OCI-LY3 (cell line): ENCODE measurements around the gene MEX3D.

Experiments
- EZH2phosphoT487 ChIP-seq: fragments of 200-600 bp; shearing (Covaris generic); IDR thresholded peaks from 2 replicates; pipeline ENCODE4 v1.6.1; 2018; ENCODE audit warnings: antibody characterized with exemption, mixed run types, low read depth
- TF ChIP-seq, protein P1 (sequence below): fragments of 200-600, 300-600 bp; sonication (generic); IDR thresholded peaks from 2 replicates; pipeline ENCODE4 v1.5.1; 2014; ENCODE audit warnings: antibody characterized with exemption, low read length, low read depth

DNA sequence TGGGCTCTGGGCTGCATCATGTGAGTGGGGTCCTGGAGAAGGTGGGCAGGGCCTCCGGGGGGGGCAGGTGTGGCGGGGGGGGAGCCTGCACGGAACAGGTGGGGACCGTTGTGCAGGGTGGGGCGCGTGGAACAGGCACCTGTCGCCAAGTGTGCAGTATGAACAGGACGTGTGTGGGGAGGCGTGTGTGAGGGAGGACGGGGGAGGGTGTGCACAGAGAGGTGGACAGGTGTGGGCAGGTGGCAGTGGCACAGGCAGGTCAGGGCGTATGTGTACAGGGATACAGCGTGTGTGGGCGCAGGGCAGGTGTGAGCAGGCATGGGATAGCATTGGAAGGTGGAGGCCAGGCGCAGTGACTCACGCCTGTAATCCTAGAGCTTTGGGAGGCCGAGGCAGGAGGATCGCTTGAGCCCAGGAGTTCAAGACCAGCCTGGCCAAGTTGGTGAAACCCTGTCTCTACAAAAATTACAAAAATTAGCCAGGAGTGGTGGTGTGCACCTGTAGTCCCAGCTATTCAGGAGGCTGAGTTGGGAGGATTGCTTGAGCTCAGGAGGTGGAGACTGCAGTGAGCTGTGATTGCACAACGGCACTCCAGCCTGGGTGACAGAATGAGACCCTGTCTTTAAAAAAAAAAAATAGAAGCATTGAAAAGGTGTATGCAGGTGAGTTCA is 41.0 kb downstream of the MEX3D start:
- TF ChIP-seq, protein P1, sequence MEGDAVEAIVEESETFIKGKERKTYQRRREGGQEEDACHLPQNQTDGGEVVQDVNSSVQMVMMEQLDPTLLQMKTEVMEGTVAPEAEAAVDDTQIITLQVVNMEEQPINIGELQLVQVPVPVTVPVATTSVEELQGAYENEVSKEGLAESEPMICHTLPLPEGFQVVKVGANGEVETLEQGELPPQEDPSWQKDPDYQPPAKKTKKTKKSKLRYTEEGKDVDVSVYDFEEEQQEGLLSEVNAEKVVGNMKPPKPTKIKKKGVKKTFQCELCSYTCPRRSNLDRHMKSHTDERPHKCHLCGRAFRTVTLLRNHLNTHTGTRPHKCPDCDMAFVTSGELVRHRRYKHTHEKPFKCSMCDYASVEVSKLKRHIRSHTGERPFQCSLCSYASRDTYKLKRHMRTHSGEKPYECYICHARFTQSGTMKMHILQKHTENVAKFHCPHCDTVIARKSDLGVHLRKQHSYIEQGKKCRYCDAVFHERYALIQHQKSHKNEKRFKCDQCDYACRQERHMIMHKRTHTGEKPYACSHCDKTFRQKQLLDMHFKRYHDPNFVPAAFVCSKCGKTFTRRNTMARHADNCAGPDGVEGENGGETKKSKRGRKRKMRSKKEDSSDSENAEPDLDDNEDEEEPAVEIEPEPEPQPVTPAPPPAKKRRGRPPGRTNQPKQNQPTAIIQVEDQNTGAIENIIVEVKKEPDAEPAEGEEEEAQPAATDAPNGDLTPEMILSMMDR, result no peak
- no peak for TF ChIP-seq EZH2phosphoT487
